Activated T-helper 1 cell treated with anti-CD3 and anti-CD28 coated beads, Interleukin-12 subunit alpha, Interleukin-12 subunit beta, Interleukin-2, Interleukin-4 antibody, amounts not matched to agents 30 ng/mL and 10 ng/mL and 1 ng/mL, durations not matched to agents 14 hours and 24 hours and 36 hours (primary cell): Measurements from ENCODE around the gene NXT1. TPM values are rescaled to one million over a fixed set of nuclear protein-coding genes. Genes with fewer than 3 reads are reported as not detected.

Experiments
- DNase-seq: peaks from one replicate; pipeline ENCODE4 v3.0.0; 2021; ENCODE audit warnings: low spot score
- H3K27ac Mint-ChIP-seq: one replicate; pipeline ENCODE4 v1.8.0; 2021; ENCODE audit warnings: mild to moderate bottlenecking, mixed read lengths
- H3K27me3 Mint-ChIP-seq: one replicate; pipeline ENCODE4 v1.8.0; 2022; ENCODE audit warnings: mild to moderate bottlenecking, moderate library complexity, mixed read lengths; ENCODE audit not compliant: insufficient read depth
- H3K36me3 Mint-ChIP-seq: one replicate; pipeline ENCODE4 v1.8.0; 2021; ENCODE audit warnings: low read depth, mixed read lengths
- H3K4me1 Mint-ChIP-seq: one replicate; pipeline ENCODE4 v1.8.0; 2021; ENCODE audit warnings: low read depth, mixed read lengths
- H3K4me3 Mint-ChIP-seq: one replicate; pipeline ENCODE4 v1.8.0; 2021; ENCODE audit warnings: mild to moderate bottlenecking, moderate library complexity, mixed read lengths
- H3K9me3 Mint-ChIP-seq: one replicate; pipeline ENCODE4 v1.8.0; 2021; ENCODE audit warnings: mixed read lengths
- intact Hi-C: fragments of 100-400 bp; cut with micrococcal nuclease; formaldehyde crosslinking; loops from one replicate; pipeline ENCODE4 v1.15.1; 2024
- total RNA-seq: library from RNA; stranded (reverse); gene quantifications from 2 replicates; pipeline ENCODE4 v1.2.3, GENCODE V29; 2022

The NXT1 gene
- total RNA-seq, 1 donor from 2014 or later = 62.6 TPM

DNA sequence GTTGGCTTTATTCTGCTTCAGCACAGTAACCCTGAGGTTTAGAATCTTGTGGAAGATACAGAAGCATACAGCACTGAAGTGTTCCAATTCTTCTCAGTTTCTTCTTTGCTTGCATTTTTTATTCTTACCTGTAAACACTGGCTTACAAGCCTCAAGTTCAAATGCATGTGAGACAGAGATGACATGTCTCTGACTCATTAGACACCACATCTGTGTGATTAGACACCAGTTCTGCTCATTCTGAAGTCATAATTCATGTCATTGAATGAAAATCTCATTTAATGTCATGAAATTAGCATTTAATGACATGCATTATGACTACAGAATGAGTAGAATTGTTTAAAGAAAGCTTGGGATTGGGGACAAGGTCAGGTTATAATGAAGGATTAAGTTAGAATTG is 17.2 kb downstream of the NXT1 start:
- DNase-seq = no peak
- Mint-ChIP-seq H3K27ac (no peak overlapping the region), H3K4me1 (peaks cover 48% of the 10 kb centered on the region), H3K27me3 (no peaks in the 10 kb centered on the region), H3K36me3 (peaks cover 58% of the 10 kb centered on the region), H3K9me3 (no peaks in the 10 kb centered on the region), H3K4me3 (no peak overlapping the region)
- intact Hi-C loops = loop anchor here (2.0 kb wide), 1 partner anchor 15 kb away; no protein-coding TSS in a partner anchor

DNA sequence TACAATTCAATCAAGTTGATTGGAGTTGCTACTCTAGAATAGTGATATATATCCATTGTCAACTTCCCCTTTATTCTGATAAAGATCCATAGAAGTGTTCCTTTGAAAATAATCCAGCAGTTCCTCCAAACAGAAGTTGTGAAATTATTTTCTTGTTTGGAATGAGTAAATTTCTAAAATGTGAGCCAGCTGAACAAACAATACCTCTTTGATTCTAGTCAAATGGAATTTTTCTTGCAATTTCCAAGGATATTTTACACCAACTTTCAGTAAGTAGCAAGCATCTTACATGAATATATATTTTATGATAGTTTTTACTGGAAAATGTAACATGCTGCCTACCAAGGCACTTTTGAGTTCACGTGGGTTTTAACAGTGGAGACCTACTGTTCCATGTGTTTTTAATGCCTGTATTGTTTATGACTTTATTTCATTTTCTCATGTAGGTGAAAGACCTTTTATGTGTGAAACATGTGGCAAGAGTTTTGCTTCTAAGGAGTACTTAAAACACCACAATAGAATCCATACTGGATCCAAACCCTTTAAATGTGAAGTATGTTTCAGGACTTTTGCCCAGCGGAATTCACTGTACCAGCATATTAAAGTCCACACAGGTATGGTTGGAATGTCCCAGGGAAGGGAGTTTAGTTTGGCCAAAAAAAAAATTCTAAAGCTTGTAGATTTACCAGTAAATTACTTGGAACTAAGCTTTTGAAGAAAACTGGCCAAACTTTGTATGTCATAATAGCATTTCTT is 17.9 kb downstream of the NXT1 start:
- Mint-ChIP-seq H3K36me3 (peaks cover 54% of the 10 kb centered on the region), H3K4me3 (no peak overlapping the region), H3K4me1 (peaks cover 41% of the 10 kb centered on the region), H3K9me3 (no peaks in the 10 kb centered on the region), H3K27ac (no peak overlapping the region), H3K27me3 (no peaks in the 10 kb centered on the region)
- DNase-seq = no peak
- intact Hi-C loops = no loop called here

DNA sequence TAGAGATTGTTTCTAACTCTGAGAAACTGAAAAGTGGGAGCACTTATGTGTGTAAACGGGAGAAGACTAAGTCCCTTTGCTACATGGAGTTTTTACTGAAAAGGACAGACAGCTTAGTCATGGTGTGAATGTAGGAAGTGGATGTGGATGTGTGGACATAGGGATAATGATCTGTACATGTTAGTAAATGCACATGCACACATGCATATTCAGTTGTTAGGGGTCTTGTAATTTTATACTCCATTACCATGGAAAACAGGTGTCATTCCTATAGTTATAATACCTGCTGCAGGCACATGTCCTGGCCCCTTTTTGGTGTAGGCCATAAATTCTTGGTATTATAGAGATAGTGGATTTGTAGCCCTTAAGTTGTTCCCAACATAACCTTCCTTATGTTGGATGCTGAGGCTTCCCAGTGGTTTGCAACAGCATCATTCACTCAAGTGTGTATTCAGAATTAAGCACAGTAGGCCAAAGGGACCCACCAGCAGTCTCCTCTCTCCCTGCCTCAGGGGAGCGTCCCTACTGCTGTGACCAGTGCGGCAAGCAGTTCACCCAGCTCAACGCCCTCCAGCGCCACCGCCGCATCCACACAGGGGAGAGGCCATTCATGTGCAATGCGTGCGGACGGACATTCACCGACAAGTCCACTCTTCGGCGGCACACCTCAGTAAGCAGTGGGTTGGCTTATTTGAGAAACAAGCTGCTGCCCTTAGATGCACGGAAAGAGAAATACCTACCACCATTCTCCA is 18.7 kb downstream of the NXT1 start:
- peaks cover 55% of the 10 kb centered on the region for H3K36me3 Mint-ChIP-seq
- H3K4me1 Mint-ChIP-seq = peaks cover 35% of the 10 kb centered on the region
- no peak for DNase-seq
- H3K9me3 Mint-ChIP-seq = no peaks in the 10 kb centered on the region
- no peaks in the 10 kb centered on the region for H3K27me3 Mint-ChIP-seq
- H3K27ac Mint-ChIP-seq = no peak overlapping the region
- intact Hi-C loops = no loop called here
- H3K4me3 Mint-ChIP-seq = no peak overlapping the region

DNA sequence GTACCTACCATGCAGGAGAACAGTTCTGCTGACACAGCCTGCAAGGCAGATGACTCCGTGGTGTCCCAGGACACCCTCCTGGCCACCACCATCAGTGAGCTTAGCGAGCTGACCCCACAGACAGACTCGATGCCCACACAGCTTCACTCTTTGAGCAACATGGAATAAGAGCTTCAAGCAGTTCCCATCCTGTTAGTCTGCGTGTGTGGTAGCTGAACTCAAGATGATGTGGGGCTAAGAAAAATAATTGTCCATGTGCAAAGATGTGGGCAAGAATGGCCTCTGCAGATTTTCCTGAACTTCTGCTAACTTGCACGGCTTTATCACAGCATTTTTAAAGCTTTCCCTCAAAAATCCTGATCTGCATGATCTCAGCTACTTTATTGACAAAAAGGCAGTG is 19.7 kb downstream of the NXT1 start:
- no peak overlapping the region for H3K4me3 Mint-ChIP-seq
- intact Hi-C loops = no loop called here
- no peak for DNase-seq
- no peaks in the 10 kb centered on the region for H3K27me3 Mint-ChIP-seq
- H3K9me3 Mint-ChIP-seq = no peaks in the 10 kb centered on the region
- H3K27ac Mint-ChIP-seq = no peak overlapping the region
- H3K36me3 Mint-ChIP-seq = peaks cover 46% of the 10 kb centered on the region
- H3K4me1 Mint-ChIP-seq = peaks cover 25% of the 10 kb centered on the region

DNA sequence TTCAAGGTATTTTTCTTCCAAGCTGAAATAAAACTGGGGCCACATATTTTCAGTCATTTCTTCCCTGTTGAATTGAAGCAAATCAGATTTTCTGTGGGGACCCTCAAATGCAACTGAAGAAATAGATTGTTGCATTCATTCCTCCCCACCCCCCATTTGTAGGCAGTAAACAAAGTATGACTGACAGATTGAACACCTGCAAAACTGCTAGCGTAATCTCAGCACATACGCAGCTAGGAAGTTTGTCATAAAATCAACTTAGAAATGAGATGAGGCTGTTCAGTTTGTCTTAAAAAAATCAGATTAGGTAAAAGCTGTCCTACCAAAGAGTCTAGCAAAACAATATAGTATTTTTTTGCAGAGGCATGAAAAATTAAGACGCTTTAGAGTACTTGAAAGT is 20.3 kb downstream of the NXT1 start:
- DNase-seq = no peak
- Mint-ChIP-seq H3K27me3 (no peaks in the 10 kb centered on the region), H3K9me3 (no peaks in the 10 kb centered on the region), H3K36me3 (peaks cover 52% of the 10 kb centered on the region), H3K4me1 (peaks cover 29% of the 10 kb centered on the region), H3K4me3 (no peak overlapping the region), H3K27ac (no peak overlapping the region)
- intact Hi-C loops = no loop called here

DNA sequence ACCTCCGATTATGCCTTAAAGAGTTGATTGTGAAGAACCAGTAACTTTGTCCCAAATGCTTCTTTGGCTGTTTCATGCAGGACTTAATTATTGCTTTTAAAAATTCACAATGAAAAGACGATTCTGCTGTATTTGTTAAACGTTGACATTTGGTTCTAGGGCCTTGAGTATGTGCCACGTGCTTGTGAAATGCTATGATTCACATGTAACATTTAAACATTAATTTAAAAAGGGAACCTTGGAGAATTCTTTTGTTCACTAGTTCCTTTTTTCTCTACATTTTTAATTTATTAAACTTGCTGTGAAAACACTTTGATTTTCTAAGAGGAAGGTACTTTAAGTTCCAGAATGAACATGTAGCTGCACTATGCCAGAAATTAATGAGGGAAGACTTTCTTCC is 20.9 kb downstream of the NXT1 start:
- Mint-ChIP-seq H3K9me3 (no peaks in the 10 kb centered on the region), H3K4me3 (no peak overlapping the region), H3K27ac (no peak overlapping the region), H3K27me3 (no peaks in the 10 kb centered on the region), H3K36me3 (peaks cover 52% of the 10 kb centered on the region), H3K4me1 (peaks cover 29% of the 10 kb centered on the region)
- no peak for DNase-seq
- intact Hi-C loops = no loop called here

DNA sequence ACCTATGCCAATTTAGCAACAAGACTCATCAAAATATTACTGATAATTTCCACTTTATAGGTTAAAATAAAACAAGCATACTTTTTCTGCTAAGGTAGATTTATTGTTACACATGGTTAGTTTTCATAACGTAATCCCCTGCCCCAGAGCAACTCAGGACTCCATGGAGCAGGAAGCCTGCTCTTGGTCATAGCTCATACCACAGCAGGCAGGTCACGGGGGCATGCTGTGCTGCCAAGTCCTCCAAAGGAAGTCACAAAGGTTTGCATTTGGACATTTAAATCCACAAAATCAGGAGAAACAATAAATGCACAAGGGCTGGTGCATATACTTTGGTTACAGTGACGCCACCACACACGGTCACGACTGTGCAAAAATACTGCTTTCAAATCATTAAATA is 23.9 kb downstream of the NXT1 start:
- peaks cover 48% of the 10 kb centered on the region for H3K36me3 Mint-ChIP-seq
- no peak for DNase-seq
- no peaks in the 10 kb centered on the region for H3K27me3 Mint-ChIP-seq
- intact Hi-C loops = no loop called here
- peaks cover 18% of the 10 kb centered on the region for H3K4me1 Mint-ChIP-seq
- H3K27ac Mint-ChIP-seq = no peak overlapping the region
- no peak overlapping the region for H3K4me3 Mint-ChIP-seq
- no peaks in the 10 kb centered on the region for H3K9me3 Mint-ChIP-seq

DNA sequence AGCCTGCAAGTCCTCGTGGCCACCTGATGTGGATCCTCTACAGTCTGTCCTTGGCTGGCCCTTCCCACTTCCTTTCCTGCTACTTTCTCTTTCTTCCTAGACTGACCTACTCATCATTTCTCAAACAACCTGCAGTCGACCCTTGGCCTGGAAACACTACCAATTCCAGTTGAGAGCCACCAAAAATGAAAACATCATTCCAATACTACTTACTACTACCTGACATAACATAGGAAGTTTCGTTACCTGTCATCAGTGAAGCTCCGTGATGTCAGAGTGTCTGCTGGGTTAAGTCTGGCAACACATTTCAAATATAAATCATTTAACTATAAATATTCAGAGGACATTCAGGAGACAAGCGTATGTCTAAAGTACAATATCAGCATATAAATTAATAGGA is 25.2 kb downstream of the NXT1 start:
- Mint-ChIP-seq H3K27me3 (no peaks in the 10 kb centered on the region), H3K4me3 (no peak overlapping the region), H3K27ac (no peak overlapping the region), H3K4me1 (peaks cover 18% of the 10 kb centered on the region), H3K9me3 (no peaks in the 10 kb centered on the region), H3K36me3 (peaks cover 45% of the 10 kb centered on the region)
- intact Hi-C loops = no loop called here
- no peak for DNase-seq

DNA sequence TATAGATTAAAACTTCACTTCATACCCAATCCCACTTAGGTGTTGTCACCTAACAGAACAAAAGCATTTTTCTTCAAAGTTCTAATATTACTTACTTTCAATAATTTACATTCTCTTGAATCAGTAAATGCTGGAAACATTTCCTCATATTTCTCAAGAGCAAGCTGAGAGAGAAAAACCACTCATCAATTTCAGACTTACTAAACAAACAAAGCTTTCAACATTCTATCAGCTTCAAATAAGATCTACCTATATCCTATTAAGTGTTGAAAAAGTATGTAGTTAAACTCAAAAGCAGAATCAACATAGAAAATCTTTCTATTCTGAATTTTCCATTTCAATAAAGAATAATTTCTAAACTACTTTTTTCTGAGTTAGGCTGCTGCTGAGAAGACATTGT is 29.2 kb downstream of the NXT1 start:
- Mint-ChIP-seq H3K9me3 (no peaks in the 10 kb centered on the region), H3K4me3 (no peak overlapping the region), H3K27ac (no peak overlapping the region), H3K27me3 (no peaks in the 10 kb centered on the region), H3K4me1 (peaks cover 33% of the 10 kb centered on the region), H3K36me3 (peaks cover 53% of the 10 kb centered on the region)
- intact Hi-C loops = no loop called here
- DNase-seq = no peak

DNA sequence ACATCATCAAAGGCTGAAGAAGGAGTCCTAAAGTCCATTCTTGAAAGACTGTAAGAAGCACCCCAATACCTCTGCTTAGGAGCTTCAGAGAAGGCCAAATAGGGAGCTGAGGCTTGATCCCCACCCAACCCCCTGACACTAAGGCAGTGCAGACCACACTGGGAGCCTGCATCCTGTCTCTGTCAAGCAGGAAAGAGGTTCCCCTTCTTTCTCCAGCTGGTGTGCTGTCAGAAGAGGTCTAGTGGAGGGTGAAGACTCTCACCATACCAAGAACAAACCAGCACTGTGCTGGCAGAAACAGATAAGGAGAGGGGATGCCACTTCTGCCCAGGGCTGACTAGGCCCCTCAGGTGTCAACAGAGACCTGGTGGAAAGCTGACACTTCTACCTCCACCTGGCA is 31.3 kb downstream of the NXT1 start:
- H3K4me1 Mint-ChIP-seq = peaks cover 17% of the 10 kb centered on the region
- peaks cover 48% of the 10 kb centered on the region for H3K36me3 Mint-ChIP-seq
- intact Hi-C loops = loop anchor here (2.0 kb wide), 1 partner anchor 15 kb away; no protein-coding TSS in a partner anchor
- no peak for DNase-seq
- H3K9me3 Mint-ChIP-seq = no peaks in the 10 kb centered on the region
- H3K27ac Mint-ChIP-seq = no peak overlapping the region
- H3K4me3 Mint-ChIP-seq = no peak overlapping the region
- H3K27me3 Mint-ChIP-seq = no peaks in the 10 kb centered on the region

DNA sequence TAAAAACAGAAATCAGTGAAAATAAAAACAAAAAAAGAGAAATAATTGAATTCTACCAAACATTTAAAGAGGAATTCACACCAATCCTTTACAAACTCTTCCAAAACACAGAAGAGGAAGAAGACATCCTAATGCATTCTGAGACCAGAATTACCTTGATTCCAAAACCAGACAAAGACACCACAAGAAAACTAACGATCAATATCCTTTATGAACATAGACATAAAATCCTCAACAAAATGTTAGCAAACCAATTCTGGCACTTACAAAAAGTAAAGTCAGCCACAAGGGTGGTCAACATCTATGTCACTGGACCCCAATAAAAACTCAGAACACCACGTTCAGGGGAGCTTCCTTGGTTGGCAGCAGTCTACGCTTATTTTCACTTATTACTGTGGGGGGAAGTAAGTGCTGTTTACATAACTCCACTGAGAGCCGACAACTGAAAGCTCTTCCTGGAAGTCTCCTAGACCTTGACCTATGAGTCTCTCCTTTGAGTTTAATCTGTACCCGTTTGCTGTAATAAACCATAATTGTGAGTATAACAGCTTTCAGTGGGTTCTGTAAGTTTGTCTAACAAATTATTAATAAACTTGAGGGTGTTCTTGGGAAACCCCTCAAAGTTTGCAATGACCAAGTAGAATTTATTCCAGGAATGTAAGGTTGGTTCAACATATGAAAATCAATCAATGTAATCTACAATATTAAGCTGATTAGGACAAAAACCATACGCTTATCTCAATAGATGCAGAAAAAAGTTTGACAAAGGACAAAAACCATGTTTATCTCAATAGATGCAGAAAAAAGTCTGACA is 35.9 kb downstream of the NXT1 start:
- Mint-ChIP-seq H3K27me3 (no peaks in the 10 kb centered on the region), H3K4me3 (no peak overlapping the region), H3K9me3 (no peaks in the 10 kb centered on the region), H3K4me1 (peaks cover 17% of the 10 kb centered on the region), H3K27ac (no peak overlapping the region), H3K36me3 (peaks cover 51% of the 10 kb centered on the region)
- no peak for DNase-seq
- intact Hi-C loops = no loop called here

DNA sequence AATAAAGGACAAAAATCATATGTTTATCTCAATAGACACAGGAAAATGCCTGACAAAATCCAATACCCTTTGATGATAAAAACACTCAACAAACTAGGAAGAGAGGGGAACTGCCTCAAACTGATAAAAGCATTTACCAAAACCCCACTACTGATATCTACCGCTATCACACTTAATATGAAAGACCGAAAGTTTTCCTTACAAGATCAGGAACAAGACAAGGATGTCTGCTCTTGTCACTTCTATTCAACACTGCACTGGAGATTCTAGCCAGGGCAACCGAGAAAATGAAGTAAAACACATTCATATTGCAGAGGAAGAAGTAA is 36.5 kb downstream of the NXT1 start:
- H3K4me3 Mint-ChIP-seq = no peak overlapping the region
- DNase-seq = no peak
- H3K36me3 Mint-ChIP-seq = peaks cover 50% of the 10 kb centered on the region
- intact Hi-C loops = no loop called here
- no peak overlapping the region for H3K27ac Mint-ChIP-seq
- no peaks in the 10 kb centered on the region for H3K9me3 Mint-ChIP-seq
- no peaks in the 10 kb centered on the region for H3K27me3 Mint-ChIP-seq
- peaks cover 11% of the 10 kb centered on the region for H3K4me1 Mint-ChIP-seq
